Measurements from ENCODE around the gene CRLF2.

DNA sequence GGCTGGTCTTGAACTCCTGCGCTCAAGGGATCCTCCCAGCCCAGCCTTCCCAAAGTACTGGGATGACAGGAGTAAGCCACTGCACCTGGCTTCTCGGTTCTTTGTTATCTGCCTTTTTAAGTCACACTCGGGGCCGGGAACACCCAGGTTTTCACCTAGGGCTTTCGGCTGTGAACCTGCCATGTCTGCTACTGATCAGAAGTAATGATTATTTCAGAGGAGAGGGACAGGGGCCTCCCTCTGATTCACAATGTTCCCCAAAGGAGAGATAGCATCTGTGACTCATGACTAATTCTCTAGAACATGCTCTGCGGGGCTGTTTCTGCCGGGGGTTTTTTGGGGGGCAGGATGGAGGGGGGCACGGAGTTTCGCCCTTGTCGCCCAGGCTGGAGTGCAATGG lies 26.9 kb downstream of the CRLF2 start:
- TF ChIP-seq, protein P1, sequence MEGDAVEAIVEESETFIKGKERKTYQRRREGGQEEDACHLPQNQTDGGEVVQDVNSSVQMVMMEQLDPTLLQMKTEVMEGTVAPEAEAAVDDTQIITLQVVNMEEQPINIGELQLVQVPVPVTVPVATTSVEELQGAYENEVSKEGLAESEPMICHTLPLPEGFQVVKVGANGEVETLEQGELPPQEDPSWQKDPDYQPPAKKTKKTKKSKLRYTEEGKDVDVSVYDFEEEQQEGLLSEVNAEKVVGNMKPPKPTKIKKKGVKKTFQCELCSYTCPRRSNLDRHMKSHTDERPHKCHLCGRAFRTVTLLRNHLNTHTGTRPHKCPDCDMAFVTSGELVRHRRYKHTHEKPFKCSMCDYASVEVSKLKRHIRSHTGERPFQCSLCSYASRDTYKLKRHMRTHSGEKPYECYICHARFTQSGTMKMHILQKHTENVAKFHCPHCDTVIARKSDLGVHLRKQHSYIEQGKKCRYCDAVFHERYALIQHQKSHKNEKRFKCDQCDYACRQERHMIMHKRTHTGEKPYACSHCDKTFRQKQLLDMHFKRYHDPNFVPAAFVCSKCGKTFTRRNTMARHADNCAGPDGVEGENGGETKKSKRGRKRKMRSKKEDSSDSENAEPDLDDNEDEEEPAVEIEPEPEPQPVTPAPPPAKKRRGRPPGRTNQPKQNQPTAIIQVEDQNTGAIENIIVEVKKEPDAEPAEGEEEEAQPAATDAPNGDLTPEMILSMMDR (conservative IDR thresholded peaks at IDR 0.05; ENCODE audit: low read length) = no peak
- TF ChIP-seq EZH2phosphoT487 (IDR thresholded peaks at IDR 0.05; ENCODE audit: borderline replicate concordance, low read depth, low read length) = no peak

All from OCI-LY7 (cell line).